Measurements from ENCODE around the gene PRSS8. TPM values are rescaled to one million over a fixed set of nuclear protein-coding genes. Genes with fewer than 3 reads are reported as not detected.

PRSS8 gene
- polyA plus RNA-seq, 1 donor from 2014 or later: not detected

DNA sequence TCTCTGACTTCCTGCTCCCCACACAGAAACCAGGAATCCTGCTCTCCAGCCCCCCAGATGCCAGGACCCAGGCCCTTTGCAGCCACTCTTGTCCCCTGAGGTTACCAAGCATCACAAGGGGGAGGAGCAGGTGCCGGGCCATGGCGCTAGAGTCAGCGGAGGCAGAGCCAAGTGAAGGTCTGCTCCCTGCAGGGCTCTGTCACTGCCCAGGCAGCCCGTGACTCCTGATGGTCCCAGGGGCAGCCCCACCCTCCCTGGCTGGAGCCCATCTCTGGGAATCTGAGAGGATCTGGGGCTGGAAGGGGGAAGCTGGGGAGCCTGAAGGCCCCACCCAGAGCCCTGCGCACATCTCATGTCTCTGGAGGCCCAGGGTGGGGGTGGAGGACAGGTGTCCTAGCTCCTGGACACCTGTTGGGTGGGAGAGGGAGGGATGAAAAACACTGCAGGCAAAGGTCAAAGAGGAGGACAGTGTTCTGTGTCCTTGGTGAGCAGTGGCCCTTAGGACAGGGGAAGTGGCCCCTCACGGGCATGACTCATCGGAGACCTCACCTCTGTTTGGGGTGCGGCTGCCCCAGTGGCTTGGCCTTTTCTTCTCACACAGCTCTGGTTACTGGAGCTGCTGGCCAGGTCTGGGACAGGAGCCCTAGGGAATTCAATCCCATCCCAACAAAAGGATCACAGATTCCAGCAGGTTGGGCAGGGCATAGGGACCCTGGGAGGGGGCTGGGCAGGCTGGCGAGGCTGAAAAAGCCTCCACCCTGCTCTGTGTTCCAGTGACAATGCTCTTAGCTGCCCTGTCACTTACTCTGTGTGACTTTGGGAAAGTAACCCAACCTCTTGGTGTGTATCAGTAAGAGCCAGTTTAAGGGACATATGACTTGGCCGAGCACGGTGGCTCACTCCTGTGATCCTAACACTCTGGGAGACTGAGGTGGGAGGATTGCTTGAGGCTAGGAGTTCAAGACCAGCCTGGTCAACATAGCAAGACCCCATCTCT lies 14.7 kb upstream of the PRSS8 start, which contains the start of gene PRSS36:
TSS of gene PRSS36 (minus strand) at position 173 of the 997 bp plus-strand sequence. CDS start at position 142, 31 bp downstream.
- Histone ChIP-seq H3F3A (ENCODE audit: insufficient read depth, low read length, poor library complexity, severe bottlenecking) (no peaks in the 10 kb centered on the region), H3K9me2 (ENCODE audit: insufficient read depth, low read length) (no peaks in the 10 kb centered on the region), H2AFZ (ENCODE audit: low read depth, low read length) (no peak within 1 kb of the TSS), H3K27me3 (ENCODE audit: insufficient read depth, low read depth, low read length) (no peaks in the 10 kb centered on the region), H3K4me2 (ENCODE audit: low read length) (no peak within 1 kb of the TSS), H3K27ac (ENCODE audit: low read length) (no peak within 1 kb of the TSS), H3K79me2 (replicated peaks; ENCODE audit: insufficient read depth, low read length) (no peaks in the 10 kb centered on the region), H4K20me1 (ENCODE audit: insufficient read depth) (no peaks in the 10 kb centered on the region), H3K9me3 (ENCODE audit: low read length) (no peaks in the 10 kb centered on the region), H3K9ac (ENCODE audit: low read length) (no peak within 1 kb of the TSS), H3K36me3 (ENCODE audit: insufficient read depth, low read length) (no peaks in the 10 kb centered on the region), H3K4me3 (ENCODE audit: low read length) (no peak within 1 kb of the TSS)
- no peak for TF ChIP-seq TAF1 (IDR thresholded peaks at IDR 0.05; ENCODE audit: low read depth)
- TF ChIP-seq MXI1 (conservative IDR thresholded peaks at IDR 0.05; ENCODE audit: poor library complexity, severe bottlenecking): no peak
- TF ChIP-seq POLR2AphosphoS5 (IDR thresholded peaks at IDR 0.05): no peak
- TF ChIP-seq REST (IDR thresholded peaks at IDR 0.05; ENCODE audit: borderline replicate concordance): no peak
- no peak for TF ChIP-seq EP300 (conservative IDR thresholded peaks at IDR 0.05; ENCODE audit: poor library complexity, severe bottlenecking)
- TF ChIP-seq SMC3 (conservative IDR thresholded peaks at IDR 0.05; ENCODE audit: poor library complexity): no peak
- no peak for TF ChIP-seq RAD21 (conservative IDR thresholded peaks at IDR 0.05)
- TF ChIP-seq CTCF (IDR thresholded peaks at IDR 0.05; ENCODE audit: poor library complexity, severe bottlenecking): no peak
- no peak for TF ChIP-seq EZH2 (IDR thresholded peaks at IDR 0.05; ENCODE audit: borderline replicate concordance, insufficient read depth, low read length, poor library complexity, severe bottlenecking)

DNA sequence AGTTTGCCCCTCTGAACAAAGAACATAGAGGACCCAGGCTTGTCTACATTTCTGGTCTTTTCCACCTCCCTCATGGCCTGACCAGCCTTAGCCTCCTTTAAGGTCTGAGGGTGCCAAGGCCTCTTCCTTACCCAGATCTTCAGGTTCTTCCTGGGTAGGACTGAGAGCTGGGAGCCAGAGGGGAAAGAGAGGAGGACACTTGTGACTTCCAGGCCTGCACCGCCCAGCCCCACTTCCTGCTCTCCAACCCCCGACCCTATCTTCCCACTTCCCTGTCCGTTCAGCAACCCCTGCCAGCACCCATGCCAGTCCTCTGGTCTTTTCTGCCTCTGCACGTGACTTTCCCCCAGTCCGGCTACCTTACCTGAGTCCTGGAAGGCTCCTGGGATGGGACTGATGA lies 13.8 kb upstream of the PRSS8 start:
- no peaks in the 10 kb centered on the region for H3K36me3 ChIP-seq (ENCODE audit: insufficient read depth, low read length)
- no peak overlapping the region for H3K4me3 ChIP-seq (ENCODE audit: low read length)
- H3K9me2 ChIP-seq (ENCODE audit: insufficient read depth, low read length): no peaks in the 10 kb centered on the region
- H4K20me1 ChIP-seq (ENCODE audit: insufficient read depth): no peaks in the 10 kb centered on the region
- H2AFZ ChIP-seq (ENCODE audit: low read depth, low read length): no peak overlapping the region
- H3F3A ChIP-seq (ENCODE audit: insufficient read depth, low read length, poor library complexity, severe bottlenecking): no peaks in the 10 kb centered on the region
- H3K9me3 ChIP-seq (ENCODE audit: low read length): no peaks in the 10 kb centered on the region
- no peak overlapping the region for H3K27ac ChIP-seq (ENCODE audit: low read length)
- no peak overlapping the region for H3K4me2 ChIP-seq (ENCODE audit: low read length)
- no peaks in the 10 kb centered on the region for H3K79me2 ChIP-seq (replicated peaks; ENCODE audit: insufficient read depth, low read length)
- TF ChIP-seq EZH2 (IDR thresholded peaks at IDR 0.05; ENCODE audit: borderline replicate concordance, insufficient read depth, low read length, poor library complexity, severe bottlenecking) (no peak), MXI1 (conservative IDR thresholded peaks at IDR 0.05; ENCODE audit: poor library complexity, severe bottlenecking) (no peak), TAF1 (IDR thresholded peaks at IDR 0.05; ENCODE audit: low read depth) (no peak), CTCF (IDR thresholded peaks at IDR 0.05; ENCODE audit: poor library complexity, severe bottlenecking) (no peak), EP300 (conservative IDR thresholded peaks at IDR 0.05; ENCODE audit: poor library complexity, severe bottlenecking) (no peak), SMC3 (conservative IDR thresholded peaks at IDR 0.05; ENCODE audit: poor library complexity) (no peak), REST (IDR thresholded peaks at IDR 0.05; ENCODE audit: borderline replicate concordance) (no peak), RAD21 (conservative IDR thresholded peaks at IDR 0.05) (no peak), POLR2AphosphoS5 (IDR thresholded peaks at IDR 0.05) (no peak)
- H3K9ac ChIP-seq (ENCODE audit: low read length): no peak overlapping the region
- H3K27me3 ChIP-seq (ENCODE audit: insufficient read depth, low read depth, low read length): no peaks in the 10 kb centered on the region

Measured in neural cell (in vitro differentiated cells).